Astrocyte of the spinal cord (primary cell): ENCODE results near the gene EXTL1.

Source experiments
- DNase-seq: peaks from one replicate; pipeline ENCODE4 v3.0.0; 2011; ENCODE audit warnings: low read depth, low spot score
- H3K4me3 ChIP-seq: 2 replicates; pipeline ENCODE4 v1.5.1; 2011; ENCODE audit warnings: low read depth, mild to moderate bottlenecking, low read length, moderate library complexity
- in situ Hi-C: cut with HindIII; loops from 2 replicates; pipeline ENCODE4 v1.10.0; 2017; ENCODE audit warnings: low sequenced_read_pairs
- TF ChIP-seq, protein P1 (sequence below): IDR thresholded peaks from 2 replicates; pipeline ENCODE4 v1.5.1; 2012; ENCODE audit warnings: low read depth, mild to moderate bottlenecking, low read length, inconsistent platforms

The EXTL1 gene

DNA sequence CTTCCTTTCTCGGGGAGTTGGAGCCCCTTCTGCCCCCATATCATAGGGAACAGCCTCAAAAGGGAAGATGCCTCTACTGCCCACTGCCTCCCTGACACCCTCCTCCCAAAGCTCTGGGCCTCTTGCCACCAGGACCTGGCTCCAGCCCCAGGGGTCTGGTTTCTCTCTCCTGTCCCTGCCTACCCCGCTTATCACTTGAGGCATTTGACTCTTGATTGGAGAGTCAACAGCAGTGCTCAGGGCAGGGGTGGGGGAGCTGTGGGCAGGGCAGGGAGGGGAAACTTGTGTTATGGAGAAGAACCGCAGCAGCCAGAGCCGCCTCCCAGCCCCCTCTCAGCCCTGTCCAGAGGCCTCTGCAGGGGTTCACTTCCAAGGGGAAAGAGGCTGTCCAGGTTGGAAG lies 45.3 kb downstream of the EXTL1 start:
- no peak for DNase-seq
- in situ Hi-C loops = no loop called here
- TF ChIP-seq, protein P1, sequence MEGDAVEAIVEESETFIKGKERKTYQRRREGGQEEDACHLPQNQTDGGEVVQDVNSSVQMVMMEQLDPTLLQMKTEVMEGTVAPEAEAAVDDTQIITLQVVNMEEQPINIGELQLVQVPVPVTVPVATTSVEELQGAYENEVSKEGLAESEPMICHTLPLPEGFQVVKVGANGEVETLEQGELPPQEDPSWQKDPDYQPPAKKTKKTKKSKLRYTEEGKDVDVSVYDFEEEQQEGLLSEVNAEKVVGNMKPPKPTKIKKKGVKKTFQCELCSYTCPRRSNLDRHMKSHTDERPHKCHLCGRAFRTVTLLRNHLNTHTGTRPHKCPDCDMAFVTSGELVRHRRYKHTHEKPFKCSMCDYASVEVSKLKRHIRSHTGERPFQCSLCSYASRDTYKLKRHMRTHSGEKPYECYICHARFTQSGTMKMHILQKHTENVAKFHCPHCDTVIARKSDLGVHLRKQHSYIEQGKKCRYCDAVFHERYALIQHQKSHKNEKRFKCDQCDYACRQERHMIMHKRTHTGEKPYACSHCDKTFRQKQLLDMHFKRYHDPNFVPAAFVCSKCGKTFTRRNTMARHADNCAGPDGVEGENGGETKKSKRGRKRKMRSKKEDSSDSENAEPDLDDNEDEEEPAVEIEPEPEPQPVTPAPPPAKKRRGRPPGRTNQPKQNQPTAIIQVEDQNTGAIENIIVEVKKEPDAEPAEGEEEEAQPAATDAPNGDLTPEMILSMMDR = no peak

DNA sequence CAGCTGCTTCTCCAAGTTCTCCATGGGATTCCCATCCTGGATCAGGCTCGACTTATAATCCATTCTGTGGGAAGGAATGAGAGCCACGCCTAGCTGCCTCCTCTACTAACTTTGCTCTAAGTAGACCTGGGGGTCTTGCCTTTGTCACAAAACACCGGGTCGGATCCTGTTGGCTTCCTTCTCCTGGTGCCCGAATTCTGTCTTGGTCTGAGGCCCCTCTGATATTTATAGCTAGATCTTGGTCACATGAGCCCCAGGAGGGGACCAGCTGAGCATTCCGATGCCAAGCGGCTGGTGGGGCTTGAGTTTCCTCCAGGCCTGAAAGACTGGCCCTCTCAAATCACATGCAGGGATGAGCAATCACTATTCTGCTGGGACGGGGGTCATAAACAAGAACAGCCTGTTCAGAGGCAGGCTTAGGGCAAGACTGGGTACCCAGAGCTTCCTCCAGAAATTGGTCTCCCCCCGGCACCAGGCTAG lies 45.9 kb downstream of the EXTL1 start, which contains the start of gene TRIM63:
Gene TRIM63, minus strand, starts transcription at position 199 of the 480 bp plus-strand sequence. Its CDS starts 136 bp downstream, at position 63.
- in situ Hi-C loops = no loop called here
- TF ChIP-seq, protein P1 = no peak
- H3K4me3 ChIP-seq = no peak within 1 kb of the TSS
- no peak for DNase-seq

More for the DNA sequence above, 45.3 kb downstream of the EXTL1 start:
- H3K4me3 ChIP-seq = no peak overlapping the region

DNA sequence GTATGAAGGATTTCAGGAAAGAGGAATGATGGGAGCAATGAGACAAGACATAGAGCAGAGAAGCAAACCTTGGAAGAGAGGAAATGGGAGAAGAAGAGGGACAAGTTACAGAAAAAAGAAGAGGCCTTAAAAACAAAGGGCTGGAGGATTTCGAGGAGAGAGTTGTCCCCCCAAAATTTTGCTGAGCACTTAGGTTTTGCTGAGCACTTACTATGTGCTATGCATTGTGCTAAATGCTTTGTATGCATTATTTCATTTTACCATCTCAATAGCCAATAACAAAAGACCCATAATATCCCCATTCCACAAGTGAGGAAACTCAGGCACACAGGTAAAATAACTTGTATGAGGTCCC lies 48.3 kb downstream of the EXTL1 start:
- TF ChIP-seq, protein P1 = no peak
- in situ Hi-C loops = no loop called here
- no peak for DNase-seq
- no peak overlapping the region for H3K4me3 ChIP-seq

DNA sequence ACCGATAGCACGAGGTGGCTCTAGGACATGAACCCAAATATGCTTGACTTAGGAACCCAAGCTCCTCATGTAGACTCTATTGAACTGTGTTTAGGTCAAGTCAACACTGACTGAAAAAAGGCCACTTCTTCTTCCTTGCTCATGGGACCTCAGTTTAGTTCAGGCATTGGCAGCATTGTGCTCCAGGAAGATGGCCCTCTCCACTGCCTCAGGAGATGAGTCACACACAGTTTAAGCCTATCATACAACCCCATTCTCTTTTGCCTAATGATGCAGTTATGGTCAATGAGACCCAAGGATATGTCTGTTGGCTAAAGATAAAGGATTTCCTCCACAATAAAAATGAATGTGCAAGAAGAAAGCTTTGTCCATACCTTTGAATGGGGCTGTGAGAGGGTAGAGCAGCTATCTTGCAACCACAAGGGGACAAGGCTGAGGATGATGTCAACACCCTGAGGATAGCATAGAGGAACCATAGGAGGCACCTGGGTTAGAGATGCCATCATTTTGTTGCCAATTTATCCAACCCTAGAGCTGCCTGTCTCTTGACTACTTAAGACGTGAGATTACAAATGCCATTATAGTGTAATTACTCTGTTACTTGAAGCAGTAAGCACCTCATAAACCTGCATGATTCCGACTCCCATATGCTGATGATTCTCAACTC lies 48.9 kb downstream of the EXTL1 start:
- DNase-seq = no peak
- no peak overlapping the region for H3K4me3 ChIP-seq
- in situ Hi-C loops = no loop called here
- TF ChIP-seq, protein P1 = no peak

DNA sequence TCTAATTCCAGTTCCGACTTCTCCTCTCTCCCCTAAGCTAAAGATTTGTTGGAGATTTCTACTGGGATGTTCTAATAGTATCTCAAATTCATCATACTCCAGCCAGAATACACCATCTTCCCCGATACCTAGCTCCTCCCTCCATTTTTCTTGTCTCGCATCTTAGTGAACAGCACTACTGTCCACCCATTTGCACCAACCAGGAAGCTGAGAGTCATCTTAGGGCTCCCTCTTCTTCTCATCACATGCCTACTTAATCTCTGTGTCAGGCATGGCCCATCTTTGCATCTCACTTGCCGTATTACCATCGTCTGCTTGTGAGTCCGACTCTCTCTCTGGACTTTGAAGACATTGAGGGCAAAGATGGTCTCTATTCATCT lies 49.4 kb downstream of the EXTL1 start:
- in situ Hi-C loops = no loop called here

DNA sequence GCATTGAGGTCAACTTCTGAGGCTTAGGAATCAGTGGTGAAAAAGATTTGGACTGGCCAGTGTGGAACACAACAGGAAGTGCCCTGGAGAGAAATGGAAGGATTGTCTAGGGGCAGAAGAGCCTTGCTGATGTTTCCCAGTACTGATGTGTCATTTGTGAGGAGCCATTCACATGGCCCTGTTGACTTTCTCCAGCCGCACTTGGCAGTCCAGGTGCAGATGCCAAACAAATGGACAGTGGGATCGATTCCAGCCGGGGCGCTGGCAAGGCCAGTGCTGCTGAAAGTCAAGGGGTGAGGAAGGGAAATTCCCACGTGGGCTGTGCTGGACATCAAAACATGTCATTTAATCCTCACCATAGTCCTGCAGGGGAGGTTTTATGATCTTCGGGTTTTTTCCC lies 50.7 kb downstream of the EXTL1 start:
- no peak for DNase-seq
- no peak overlapping the region for H3K4me3 ChIP-seq
- TF ChIP-seq, protein P1 = no peak
- in situ Hi-C loops = no loop called here

More for the DNA sequence above, 49.4 kb downstream of the EXTL1 start:
- DNase-seq = no peak
- TF ChIP-seq, protein P1 = no peak
- H3K4me3 ChIP-seq = no peak overlapping the region
